ENCODE results near the gene PARD3B.

- TF ChIP-seq POLR2A (IDR thresholded peaks at IDR 0.05; ENCODE audit: low read depth, low read length) (no peak), POLR2AphosphoS5 (IDR thresholded peaks at IDR 0.05; ENCODE audit: low read depth, low read length) (no peak), POU2F2 (IDR thresholded peaks at IDR 0.05; ENCODE audit: low read depth, low read length) (no peak), PAX5 (IDR thresholded peaks at IDR 0.05; ENCODE audit: insufficient read depth, low read length, severe bottlenecking) (no peak), TAF1 (IDR thresholded peaks at IDR 0.05; ENCODE audit: low read depth, low read length) (no peak), SPI1 (IDR thresholded peaks at IDR 0.05; ENCODE audit: low read depth, low read length) (no peak)
Observed at GRCh38 chr2:204566439-204566838, 21.2 kb downstream of the PARD3B start.

Data from GM12891 (cell line).